GM12891 (cell line): ENCODE data around the gene CNNM2.

Source experiments
- POLR2A ChIP-seq: IDR thresholded peaks from 2 replicates; pipeline ENCODE4 v1.6.1; 2011; ENCODE audit warnings: low read depth, low read length, control low read depth
- POLR2AphosphoS5 ChIP-seq: IDR thresholded peaks from 2 replicates; pipeline ENCODE4 v1.6.1; 2011; ENCODE audit warnings: low read depth, low read length, control low read depth

- TF ChIP-seq POLR2A (no peak), POLR2AphosphoS5 (no peak)
These were observed 168.2 kb downstream of the CNNM2 start for GRCh38 chr10:103086261-103086660.
